ENCODE measurements around the gene NTM. TPM values are rescaled to one million over a fixed set of nuclear protein-coding genes. Genes with fewer than 3 reads are reported as not detected.

The NTM gene
- total RNA-seq, 2 donors from 2014 or later: not detected

- H3K4me3 Mint-ChIP-seq: no peak overlapping the region
- DNase-seq: no peak
Measured at GRCh38 chr11:131763193-131763890, 392.9 kb downstream of the NTM start.

GRCh38 chr11:131764126-131764525, 393.7 kb downstream of the NTM start:
- H3K4me3 Mint-ChIP-seq: no peak overlapping the region
- H3K36me3 Mint-ChIP-seq (ENCODE audit: insufficient read depth in 2 of 2): no peaks in the 10 kb centered on the region
- no peaks in the 10 kb centered on the region for H3K27me3 Mint-ChIP-seq (ENCODE audit: low read depth)
- peaks cover 2 to 3% of the 10 kb centered on the region in 2 donors for H3K9me3 Mint-ChIP-seq
- ATAC-seq (replicated peaks in 1 of 2): no peak
- H3K27ac Mint-ChIP-seq: no peak overlapping the region
- no peak for DNase-seq
- no peaks in the 10 kb centered on the region for H3K4me1 Mint-ChIP-seq (ENCODE audit: low read depth)

More at GRCh38 chr11:131763193-131763890, 392.9 kb downstream of the NTM start:
- Mint-ChIP-seq H3K4me1 (ENCODE audit: low read depth) (no peaks in the 10 kb centered on the region), H3K36me3 (ENCODE audit: insufficient read depth in 2 of 2) (no peaks in the 10 kb centered on the region), H3K27me3 (ENCODE audit: low read depth) (no peaks in the 10 kb centered on the region), H3K27ac (no peak overlapping the region), H3K9me3 (peaks cover 2 to 3% of the 10 kb centered on the region in 2 donors)
- no peak for ATAC-seq (replicated peaks in 1 of 2)

- peaks cover 2 to 3% of the 10 kb centered on the region in 2 donors for H3K9me3 Mint-ChIP-seq
- H3K36me3 Mint-ChIP-seq (ENCODE audit: insufficient read depth in 2 of 2): no peaks in the 10 kb centered on the region
- no peak for ATAC-seq (replicated peaks in 1 of 2)
- DNase-seq: no peak
- H3K4me1 Mint-ChIP-seq (ENCODE audit: low read depth): no peaks in the 10 kb centered on the region
- no peak overlapping the region for H3K4me3 Mint-ChIP-seq
- no peak overlapping the region for H3K27ac Mint-ChIP-seq
- no peaks in the 10 kb centered on the region for H3K27me3 Mint-ChIP-seq (ENCODE audit: low read depth)
Measured at GRCh38 chr11:131764649-131765048, 394.2 kb downstream of the NTM start.

- DNase-seq (no peak), ATAC-seq (replicated peaks in 1 of 2) (no peak)
- Mint-ChIP-seq H3K9me3 (peaks cover 2 to 4% of the 10 kb centered on the region in 2 donors), H3K27me3 (ENCODE audit: low read depth) (no peaks in the 10 kb centered on the region), H3K4me1 (ENCODE audit: low read depth) (no peaks in the 10 kb centered on the region), H3K36me3 (ENCODE audit: insufficient read depth in 2 of 2) (no peaks in the 10 kb centered on the region), H3K4me3 (no peak overlapping the region), H3K27ac (no peak overlapping the region)
Measured at GRCh38 chr11:131766637-131767036, 396.2 kb downstream of the NTM start.

GRCh38 chr11:131767421-131767820, 397.0 kb downstream of the NTM start:
- Mint-ChIP-seq H3K27me3 (ENCODE audit: low read depth) (no peaks in the 10 kb centered on the region), H3K27ac (no peak overlapping the region), H3K4me1 (ENCODE audit: low read depth) (no peaks in the 10 kb centered on the region), H3K4me3 (no peak overlapping the region), H3K9me3 (peaks cover 2 to 4% of the 10 kb centered on the region in 2 donors), H3K36me3 (ENCODE audit: insufficient read depth in 2 of 2) (no peaks in the 10 kb centered on the region)
- DNase-seq (no peak), ATAC-seq (replicated peaks in 1 of 2) (no peak)

GRCh38 chr11:131770801-131771200, 400.4 kb downstream of the NTM start:
- H3K27ac Mint-ChIP-seq: no peak overlapping the region
- ATAC-seq (replicated peaks in 1 of 2) (no peak), DNase-seq (no peak)
- H3K36me3 Mint-ChIP-seq (ENCODE audit: insufficient read depth in 2 of 2): no peaks in the 10 kb centered on the region
- no peaks in the 10 kb centered on the region for H3K4me1 Mint-ChIP-seq (ENCODE audit: low read depth)
- no peaks in the 10 kb centered on the region for H3K27me3 Mint-ChIP-seq (ENCODE audit: low read depth)
- H3K9me3 Mint-ChIP-seq: peaks cover 2 to 7% of the 10 kb centered on the region in 2 donors
- no peak overlapping the region for H3K4me3 Mint-ChIP-seq

GRCh38 chr11:131771471-131771870, 401.1 kb downstream of the NTM start:
- no peak for DNase-seq
- H3K4me3 Mint-ChIP-seq: no peak overlapping the region
- no peaks in the 10 kb centered on the region for H3K27me3 Mint-ChIP-seq (ENCODE audit: low read depth)
- H3K27ac Mint-ChIP-seq: no peak overlapping the region
- H3K36me3 Mint-ChIP-seq (ENCODE audit: insufficient read depth in 2 of 2): no peaks in the 10 kb centered on the region
- no peaks in the 10 kb centered on the region for H3K4me1 Mint-ChIP-seq (ENCODE audit: low read depth)
- peaks cover 2 to 7% of the 10 kb centered on the region in 2 donors for H3K9me3 Mint-ChIP-seq
- ATAC-seq (replicated peaks in 1 of 2): no peak

- peaks cover 2 to 5% of the 10 kb centered on the region in 2 donors for H3K9me3 Mint-ChIP-seq
- no peaks in the 10 kb centered on the region for H3K4me1 Mint-ChIP-seq (ENCODE audit: low read depth)
- H3K36me3 Mint-ChIP-seq (ENCODE audit: insufficient read depth in 2 of 2): no peaks in the 10 kb centered on the region
- ATAC-seq (replicated peaks in 1 of 2) (no peak), DNase-seq (no peak)
- no peak overlapping the region for H3K4me3 Mint-ChIP-seq
- H3K27ac Mint-ChIP-seq: no peak overlapping the region
- no peaks in the 10 kb centered on the region for H3K27me3 Mint-ChIP-seq (ENCODE audit: low read depth)
Measured at GRCh38 chr11:131773626-131774025, 403.2 kb downstream of the NTM start.

- no peaks in the 10 kb centered on the region for H3K36me3 Mint-ChIP-seq (ENCODE audit: insufficient read depth in 2 of 2)
- H3K27me3 Mint-ChIP-seq (ENCODE audit: low read depth): no peaks in the 10 kb centered on the region
- no peaks in the 10 kb centered on the region for H3K4me1 Mint-ChIP-seq (ENCODE audit: low read depth)
- no peak overlapping the region for H3K27ac Mint-ChIP-seq
- DNase-seq (no peak), ATAC-seq (replicated peaks in 1 of 2) (no peak)
- H3K9me3 Mint-ChIP-seq: peaks cover 3 to 4% of the 10 kb centered on the region in 2 donors
- no peak overlapping the region for H3K4me3 Mint-ChIP-seq
Measured at GRCh38 chr11:131776211-131776610, 405.8 kb downstream of the NTM start.

- Mint-ChIP-seq H3K9me3 (peaks cover 1 to 5% of the 10 kb centered on the region in 2 donors), H3K27me3 (ENCODE audit: low read depth) (no peaks in the 10 kb centered on the region), H3K4me1 (ENCODE audit: low read depth) (no peaks in the 10 kb centered on the region), H3K27ac (no peak overlapping the region), H3K36me3 (ENCODE audit: insufficient read depth in 2 of 2) (no peaks in the 10 kb centered on the region), H3K4me3 (no peak overlapping the region)
- ATAC-seq (replicated peaks in 1 of 2) (no peak), DNase-seq (no peak)
Measured at GRCh38 chr11:131785801-131786200, 415.4 kb downstream of the NTM start.

GRCh38 chr11:131787119-131787518, 416.7 kb downstream of the NTM start:
- Mint-ChIP-seq H3K27me3 (ENCODE audit: low read depth) (no peaks in the 10 kb centered on the region), H3K4me3 (no peak overlapping the region), H3K36me3 (ENCODE audit: insufficient read depth in 2 of 2) (no peaks in the 10 kb centered on the region), H3K27ac (no peak overlapping the region), H3K4me1 (ENCODE audit: low read depth) (no peaks in the 10 kb centered on the region), H3K9me3 (peaks cover 1 to 3% of the 10 kb centered on the region in 2 donors)
- no peak for DNase-seq
- ATAC-seq (replicated peaks in 1 of 2): no peak

GRCh38 chr11:131790586-131790985, 420.2 kb downstream of the NTM start:
- H3K9me3 Mint-ChIP-seq: peaks cover 1 to 3% of the 10 kb centered on the region in 2 donors
- H3K27ac Mint-ChIP-seq: no peak overlapping the region
- ATAC-seq (replicated peaks in 1 of 2): no peak
- H3K36me3 Mint-ChIP-seq (ENCODE audit: insufficient read depth in 2 of 2): no peaks in the 10 kb centered on the region
- DNase-seq: no peak
- no peaks in the 10 kb centered on the region for H3K27me3 Mint-ChIP-seq (ENCODE audit: low read depth)
- no peak overlapping the region for H3K4me3 Mint-ChIP-seq
- H3K4me1 Mint-ChIP-seq (ENCODE audit: low read depth): no peaks in the 10 kb centered on the region

- H3K4me1 Mint-ChIP-seq (ENCODE audit: low read depth): no peaks in the 10 kb centered on the region
- no peak overlapping the region for H3K27ac Mint-ChIP-seq
Measured at GRCh38 chr11:131792243-131792642, 421.8 kb downstream of the NTM start.

GRCh38 chr11:131796089-131796488, 425.7 kb downstream of the NTM start:
- H3K36me3 Mint-ChIP-seq (ENCODE audit: insufficient read depth in 2 of 2): no peaks in the 10 kb centered on the region
- H3K4me1 Mint-ChIP-seq (ENCODE audit: low read depth): no peaks in the 10 kb centered on the region
- H3K27me3 Mint-ChIP-seq (ENCODE audit: low read depth): no peaks in the 10 kb centered on the region
- H3K27ac Mint-ChIP-seq: no peak overlapping the region
- H3K4me3 Mint-ChIP-seq: no peak overlapping the region
- peaks cover 0 to 3% of the 10 kb centered on the region in 2 donors for H3K9me3 Mint-ChIP-seq
- ATAC-seq (replicated peaks in 1 of 2) (no peak), DNase-seq (no peak)

More at GRCh38 chr11:131792243-131792642, 421.8 kb downstream of the NTM start:
- no peak overlapping the region for H3K4me3 Mint-ChIP-seq
- DNase-seq (no peak), ATAC-seq (replicated peaks in 1 of 2) (no peak)
- H3K36me3 Mint-ChIP-seq (ENCODE audit: insufficient read depth in 2 of 2): no peaks in the 10 kb centered on the region
- H3K27me3 Mint-ChIP-seq (ENCODE audit: low read depth): no peaks in the 10 kb centered on the region
- peaks cover 0 to 6% of the 10 kb centered on the region in 2 donors for H3K9me3 Mint-ChIP-seq

Data from activated T-cell treated with anti-CD3 and anti-CD28 coated beads, Interleukin-2, amount 50 U/mL, for 72 hours (primary cell).